HepG2 (cell line): Measurements from ENCODE around the gene NSD1.

Source experiments
- ADNP ChIP-seq: sonication (generic); formaldehyde crosslinking; IDR thresholded peaks from 2 replicates; pipeline ENCODE4 v1.4.0; 2020; ENCODE audit warnings: missing genetic modification reagents
- CBFB ChIP-seq: sonication (generic); formaldehyde crosslinking; IDR thresholded peaks from 2 replicates; pipeline ENCODE4 v1.4.0; 2020; ENCODE audit warnings: missing genetic modification reagents
- GABPA ChIP-seq, 2 experiments: IDR thresholded peaks; 2 replicates each; pipeline ENCODE4 v1.6.1; 2011 to 2016; ENCODE audit warnings: low read depth in 2 of 2, low read length in 1 of 2, missing biosample characterization in 1 of 2, missing genetic modification characterization in 1 of 2
- KAT2B ChIP-seq: fragments of 150-350 bp; IDR thresholded peaks from 2 replicates; pipeline ENCODE4 v1.6.1; 2014; ENCODE audit warnings: low read depth, low read length, borderline replicate concordance
- STAT5B ChIP-seq: sonication (generic); formaldehyde crosslinking; IDR thresholded peaks from 2 replicates; pipeline ENCODE4 v1.4.0; 2020; ENCODE audit warnings: missing genetic modification reagents
- TCF7L2 ChIP-seq: IDR thresholded peaks from 2 replicates; pipeline ENCODE4 v1.6.1; 2011; ENCODE audit warnings: mild to moderate bottlenecking, low read depth, low read length, moderate library complexity
- ZNF143 ChIP-seq: sonication (generic); formaldehyde crosslinking; IDR thresholded peaks from 2 replicates; pipeline ENCODE4 v1.4.0; 2020; ENCODE audit warnings: missing genetic modification reagents
- ZNF232 ChIP-seq: sonication (generic); formaldehyde crosslinking; IDR thresholded peaks from 2 replicates; pipeline ENCODE4 v1.4.0; 2020; ENCODE audit warnings: missing genetic modification reagents, borderline replicate concordance
- ZNF788 ChIP-seq: sonication (generic); formaldehyde crosslinking; IDR thresholded peaks from 2 replicates; pipeline ENCODE4 v1.5.0; 2020; ENCODE audit warnings: mild to moderate bottlenecking, missing genetic modification reagents, borderline replicate concordance

GRCh38 chr5:177312649-177313181 is 179.1 kb downstream of the NSD1 start:
- no peak for TF ChIP-seq ZNF232 (CRISPR knock-in tag)
- no peak for TF ChIP-seq ADNP
- TF ChIP-seq KAT2B, result no peak
- no peak for TF ChIP-seq GABPA (IDR thresholded peaks at IDR 0.05; ENCODE audit: low read depth, low read length)
- no peak for TF ChIP-seq GABPA (CRISPR knock-in tag; IDR thresholded peaks at IDR 0.05; ENCODE audit: low read depth)
- no peak for TF ChIP-seq CBFB
- TF ChIP-seq STAT5B (CRISPR knock-in tag), result no peak
- TF ChIP-seq TCF7L2, result no peak
- TF ChIP-seq ZNF788, result no peak
- TF ChIP-seq ZNF143, result no peak
